Measurements from ENCODE around the gene OSTM1.

DNA sequence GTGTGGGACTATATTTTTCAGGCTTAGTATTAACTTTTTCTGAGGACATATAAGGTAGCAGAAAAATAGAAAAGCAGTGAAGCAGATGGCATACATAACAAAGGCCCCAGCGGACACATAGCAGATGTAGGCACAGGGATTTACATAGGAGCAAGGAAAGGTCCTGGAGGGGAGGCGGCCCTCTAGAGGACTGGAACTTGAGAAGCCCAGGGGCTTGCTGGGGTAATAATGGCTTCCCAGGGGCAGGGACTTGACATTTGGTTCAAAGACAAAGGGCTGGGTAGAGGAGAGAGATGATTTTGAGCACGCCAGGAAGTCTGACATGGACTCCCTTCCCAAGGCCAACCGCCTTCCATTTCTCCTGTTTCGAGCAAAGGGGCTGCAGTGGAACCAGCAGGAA lies 31.7 kb upstream of the OSTM1 start:
- TF ChIP-seq, protein P1, sequence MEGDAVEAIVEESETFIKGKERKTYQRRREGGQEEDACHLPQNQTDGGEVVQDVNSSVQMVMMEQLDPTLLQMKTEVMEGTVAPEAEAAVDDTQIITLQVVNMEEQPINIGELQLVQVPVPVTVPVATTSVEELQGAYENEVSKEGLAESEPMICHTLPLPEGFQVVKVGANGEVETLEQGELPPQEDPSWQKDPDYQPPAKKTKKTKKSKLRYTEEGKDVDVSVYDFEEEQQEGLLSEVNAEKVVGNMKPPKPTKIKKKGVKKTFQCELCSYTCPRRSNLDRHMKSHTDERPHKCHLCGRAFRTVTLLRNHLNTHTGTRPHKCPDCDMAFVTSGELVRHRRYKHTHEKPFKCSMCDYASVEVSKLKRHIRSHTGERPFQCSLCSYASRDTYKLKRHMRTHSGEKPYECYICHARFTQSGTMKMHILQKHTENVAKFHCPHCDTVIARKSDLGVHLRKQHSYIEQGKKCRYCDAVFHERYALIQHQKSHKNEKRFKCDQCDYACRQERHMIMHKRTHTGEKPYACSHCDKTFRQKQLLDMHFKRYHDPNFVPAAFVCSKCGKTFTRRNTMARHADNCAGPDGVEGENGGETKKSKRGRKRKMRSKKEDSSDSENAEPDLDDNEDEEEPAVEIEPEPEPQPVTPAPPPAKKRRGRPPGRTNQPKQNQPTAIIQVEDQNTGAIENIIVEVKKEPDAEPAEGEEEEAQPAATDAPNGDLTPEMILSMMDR (conservative IDR thresholded peaks at IDR 0.05; ENCODE audit: low read depth in 2 of 2) = peak in 1 of 2 experiments; percentile 31; a peak in 1 of 4 replicates
- TF ChIP-seq EZH2 (IDR thresholded peaks at IDR 0.05; ENCODE audit: low read depth, unreplicated experiment) = no peak
- no peak for TF ChIP-seq EZH2phosphoT487 (IDR thresholded peaks at IDR 0.05; ENCODE audit: unreplicated experiment)
- TF ChIP-seq POLR2AphosphoS5 (IDR thresholded peaks at IDR 0.05; ENCODE audit: low read depth) = no peak
- TF ChIP-seq, protein P2, sequence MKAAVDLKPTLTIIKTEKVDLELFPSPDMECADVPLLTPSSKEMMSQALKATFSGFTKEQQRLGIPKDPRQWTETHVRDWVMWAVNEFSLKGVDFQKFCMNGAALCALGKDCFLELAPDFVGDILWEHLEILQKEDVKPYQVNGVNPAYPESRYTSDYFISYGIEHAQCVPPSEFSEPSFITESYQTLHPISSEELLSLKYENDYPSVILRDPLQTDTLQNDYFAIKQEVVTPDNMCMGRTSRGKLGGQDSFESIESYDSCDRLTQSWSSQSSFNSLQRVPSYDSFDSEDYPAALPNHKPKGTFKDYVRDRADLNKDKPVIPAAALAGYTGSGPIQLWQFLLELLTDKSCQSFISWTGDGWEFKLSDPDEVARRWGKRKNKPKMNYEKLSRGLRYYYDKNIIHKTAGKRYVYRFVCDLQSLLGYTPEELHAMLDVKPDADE (IDR thresholded peaks at IDR 0.05) = no peak
- TF ChIP-seq NANOG (IDR thresholded peaks at IDR 0.05; ENCODE audit: borderline replicate concordance) = no peak
- TF ChIP-seq, protein P3, sequence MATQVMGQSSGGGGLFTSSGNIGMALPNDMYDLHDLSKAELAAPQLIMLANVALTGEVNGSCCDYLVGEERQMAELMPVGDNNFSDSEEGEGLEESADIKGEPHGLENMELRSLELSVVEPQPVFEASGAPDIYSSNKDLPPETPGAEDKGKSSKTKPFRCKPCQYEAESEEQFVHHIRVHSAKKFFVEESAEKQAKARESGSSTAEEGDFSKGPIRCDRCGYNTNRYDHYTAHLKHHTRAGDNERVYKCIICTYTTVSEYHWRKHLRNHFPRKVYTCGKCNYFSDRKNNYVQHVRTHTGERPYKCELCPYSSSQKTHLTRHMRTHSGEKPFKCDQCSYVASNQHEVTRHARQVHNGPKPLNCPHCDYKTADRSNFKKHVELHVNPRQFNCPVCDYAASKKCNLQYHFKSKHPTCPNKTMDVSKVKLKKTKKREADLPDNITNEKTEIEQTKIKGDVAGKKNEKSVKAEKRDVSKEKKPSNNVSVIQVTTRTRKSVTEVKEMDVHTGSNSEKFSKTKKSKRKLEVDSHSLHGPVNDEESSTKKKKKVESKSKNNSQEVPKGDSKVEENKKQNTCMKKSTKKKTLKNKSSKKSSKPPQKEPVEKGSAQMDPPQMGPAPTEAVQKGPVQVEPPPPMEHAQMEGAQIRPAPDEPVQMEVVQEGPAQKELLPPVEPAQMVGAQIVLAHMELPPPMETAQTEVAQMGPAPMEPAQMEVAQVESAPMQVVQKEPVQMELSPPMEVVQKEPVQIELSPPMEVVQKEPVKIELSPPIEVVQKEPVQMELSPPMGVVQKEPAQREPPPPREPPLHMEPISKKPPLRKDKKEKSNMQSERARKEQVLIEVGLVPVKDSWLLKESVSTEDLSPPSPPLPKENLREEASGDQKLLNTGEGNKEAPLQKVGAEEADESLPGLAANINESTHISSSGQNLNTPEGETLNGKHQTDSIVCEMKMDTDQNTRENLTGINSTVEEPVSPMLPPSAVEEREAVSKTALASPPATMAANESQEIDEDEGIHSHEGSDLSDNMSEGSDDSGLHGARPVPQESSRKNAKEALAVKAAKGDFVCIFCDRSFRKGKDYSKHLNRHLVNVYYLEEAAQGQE (IDR thresholded peaks at IDR 0.05; ENCODE audit: unreplicated experiment) = no peak
- TF ChIP-seq CREB1 (CRISPR knock-in tag; IDR thresholded peaks at IDR 0.05; ENCODE audit: low read depth) = no peak
- no peak for TF ChIP-seq ZNF114 (CRISPR knock-in tag; IDR thresholded peaks at IDR 0.05)
- TF ChIP-seq, protein P4, sequence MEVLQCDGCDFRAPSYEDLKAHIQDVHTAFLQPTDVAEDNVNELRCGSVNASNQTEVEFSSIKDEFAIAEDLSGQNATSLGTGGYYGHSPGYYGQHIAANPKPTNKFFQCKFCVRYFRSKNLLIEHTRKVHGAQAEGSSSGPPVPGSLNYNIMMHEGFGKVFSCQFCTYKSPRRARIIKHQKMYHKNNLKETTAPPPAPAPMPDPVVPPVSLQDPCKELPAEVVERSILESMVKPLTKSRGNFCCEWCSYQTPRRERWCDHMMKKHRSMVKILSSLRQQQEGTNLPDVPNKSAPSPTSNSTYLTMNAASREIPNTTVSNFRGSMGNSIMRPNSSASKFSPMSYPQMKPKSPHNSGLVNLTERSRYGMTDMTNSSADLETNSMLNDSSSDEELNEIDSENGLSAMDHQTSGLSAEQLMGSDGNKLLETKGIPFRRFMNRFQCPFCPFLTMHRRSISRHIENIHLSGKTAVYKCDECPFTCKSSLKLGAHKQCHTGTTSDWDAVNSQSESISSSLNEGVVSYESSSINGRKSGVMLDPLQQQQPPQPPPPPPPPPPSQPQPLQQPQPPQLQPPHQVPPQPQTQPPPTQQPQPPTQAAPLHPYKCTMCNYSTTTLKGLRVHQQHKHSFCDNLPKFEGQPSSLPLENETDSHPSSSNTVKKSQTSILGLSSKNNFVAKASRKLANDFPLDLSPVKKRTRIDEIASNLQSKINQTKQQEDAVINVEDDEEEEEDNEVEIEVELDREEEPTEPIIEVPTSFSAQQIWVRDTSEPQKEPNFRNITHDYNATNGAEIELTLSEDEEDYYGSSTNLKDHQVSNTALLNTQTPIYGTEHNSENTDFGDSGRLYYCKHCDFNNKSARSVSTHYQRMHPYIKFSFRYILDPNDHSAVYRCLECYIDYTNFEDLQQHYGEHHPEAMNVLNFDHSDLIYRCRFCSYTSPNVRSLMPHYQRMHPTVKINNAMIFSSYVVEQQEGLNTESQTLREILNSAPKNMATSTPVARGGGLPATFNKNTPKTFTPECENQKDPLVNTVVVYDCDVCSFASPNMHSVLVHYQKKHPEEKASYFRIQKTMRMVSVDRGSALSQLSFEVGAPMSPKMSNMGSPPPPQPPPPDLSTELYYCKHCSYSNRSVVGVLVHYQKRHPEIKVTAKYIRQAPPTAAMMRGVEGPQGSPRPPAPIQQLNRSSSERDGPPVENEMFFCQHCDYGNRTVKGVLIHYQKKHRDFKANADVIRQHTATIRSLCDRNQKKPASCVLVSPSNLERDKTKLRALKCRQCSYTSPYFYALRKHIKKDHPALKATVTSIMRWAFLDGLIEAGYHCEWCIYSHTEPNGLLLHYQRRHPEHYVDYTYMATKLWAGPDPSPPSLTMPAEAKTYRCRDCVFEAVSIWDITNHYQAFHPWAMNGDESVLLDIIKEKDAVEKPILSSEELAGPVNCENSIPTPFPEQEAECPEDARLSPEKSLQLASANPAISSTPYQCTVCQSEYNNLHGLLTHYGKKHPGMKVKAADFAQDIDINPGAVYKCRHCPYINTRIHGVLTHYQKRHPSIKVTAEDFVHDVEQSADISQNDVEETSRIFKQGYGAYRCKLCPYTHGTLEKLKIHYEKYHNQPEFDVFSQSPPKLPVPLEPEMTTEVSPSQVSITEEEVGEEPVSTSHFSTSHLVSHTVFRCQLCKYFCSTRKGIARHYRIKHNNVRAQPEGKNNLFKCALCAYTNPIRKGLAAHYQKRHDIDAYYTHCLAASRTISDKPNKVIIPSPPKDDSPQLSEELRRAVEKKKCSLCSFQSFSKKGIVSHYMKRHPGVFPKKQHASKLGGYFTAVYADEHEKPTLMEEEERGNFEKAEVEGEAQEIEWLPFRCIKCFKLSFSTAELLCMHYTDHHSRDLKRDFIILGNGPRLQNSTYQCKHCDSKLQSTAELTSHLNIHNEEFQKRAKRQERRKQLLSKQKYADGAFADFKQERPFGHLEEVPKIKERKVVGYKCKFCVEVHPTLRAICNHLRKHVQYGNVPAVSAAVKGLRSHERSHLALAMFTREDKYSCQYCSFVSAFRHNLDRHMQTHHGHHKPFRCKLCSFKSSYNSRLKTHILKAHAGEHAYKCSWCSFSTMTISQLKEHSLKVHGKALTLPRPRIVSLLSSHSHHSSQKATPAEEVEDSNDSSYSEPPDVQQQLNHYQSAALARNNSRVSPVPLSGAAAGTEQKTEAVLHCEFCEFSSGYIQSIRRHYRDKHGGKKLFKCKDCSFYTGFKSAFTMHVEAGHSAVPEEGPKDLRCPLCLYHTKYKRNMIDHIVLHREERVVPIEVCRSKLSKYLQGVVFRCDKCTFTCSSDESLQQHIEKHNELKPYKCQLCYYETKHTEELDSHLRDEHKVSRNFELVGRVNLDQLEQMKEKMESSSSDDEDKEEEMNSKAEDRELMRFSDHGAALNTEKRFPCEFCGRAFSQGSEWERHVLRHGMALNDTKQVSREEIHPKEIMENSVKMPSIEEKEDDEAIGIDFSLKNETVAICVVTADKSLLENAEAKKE (CRISPR knock-in tag; IDR thresholded peaks at IDR 0.05) = peak; percentile 76
- no peak for TF ChIP-seq JUNB (IDR thresholded peaks at IDR 0.05; ENCODE audit: unreplicated experiment)

Data from GM23338 (cell line).